Adipocyte (in vitro differentiated cells): ENCODE measurements around the gene ADAP2.
"Not testable (repeated sequence)": the region's sequence is repeated elsewhere in the genome, so short reads cannot be mapped to it uniquely, and the experiment has no call there.

Source experiments
- DNase-seq: peaks from one replicate; pipeline ENCODE4 v3.0.0-alpha.2; 2015; ENCODE audit warnings: low read depth
- H3K27me3 ChIP-seq: replicated peaks from 2 replicates; pipeline ENCODE4 v1.7.0; 2013; ENCODE audit warnings: mild to moderate bottlenecking, low read length, moderate library complexity; ENCODE audit not compliant: control insufficient read depth, insufficient read depth
- H3K36me3 ChIP-seq: 2 replicates; pipeline ENCODE4 v1.7.0; 2013; ENCODE audit warnings: low read length, mild to moderate bottlenecking, moderate library complexity; ENCODE audit not compliant: control insufficient read depth, insufficient read depth, severe bottlenecking
- H3K4me1 ChIP-seq: 2 replicates; pipeline ENCODE4 v1.7.0; 2013; ENCODE audit warnings: mild to moderate bottlenecking, low read length, moderate library complexity; ENCODE audit not compliant: control insufficient read depth, insufficient read depth
- H3K4me3 ChIP-seq: 2 replicates; pipeline ENCODE4 v1.7.0; 2013; ENCODE audit warnings: mild to moderate bottlenecking, low read length, moderate library complexity
- H3K9ac ChIP-seq: 2 replicates; pipeline ENCODE4 v1.7.0; 2013; ENCODE audit warnings: mild to moderate bottlenecking, low read length, moderate library complexity
- H3K9me3 ChIP-seq: 2 replicates; pipeline ENCODE4 v1.7.0; 2013; ENCODE audit warnings: mild to moderate bottlenecking, low read length, moderate library complexity; ENCODE audit not compliant: control insufficient read depth

The ADAP2 gene

DNA sequence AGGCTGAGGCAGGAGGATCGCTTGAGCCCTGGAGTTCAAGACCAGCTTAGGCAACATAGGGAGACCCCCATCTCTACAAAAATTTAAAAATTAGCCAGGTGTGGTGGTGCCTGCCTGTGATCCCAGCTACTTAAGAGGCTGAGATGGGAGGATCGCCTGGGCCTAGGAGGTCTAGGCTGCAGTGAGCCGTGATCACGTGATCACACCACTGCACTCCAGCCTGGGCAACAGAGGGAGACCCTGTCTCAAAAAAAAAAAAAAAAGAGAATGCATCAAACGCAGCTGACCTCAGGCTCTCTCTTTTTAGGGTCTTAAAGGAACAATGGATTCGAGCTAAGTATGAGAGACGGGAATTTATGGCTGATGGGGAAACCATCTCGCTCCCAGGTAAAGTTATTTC is 9.8 kb downstream of the ADAP2 start:
- not testable (repeated sequence) for H3K4me3 ChIP-seq, H3K9ac ChIP-seq, H3K4me1 ChIP-seq, H3K9me3 ChIP-seq, DNase-seq, H3K36me3 ChIP-seq
- H3K27me3 ChIP-seq: peaks cover 10% of the 10 kb centered on the region

DNA sequence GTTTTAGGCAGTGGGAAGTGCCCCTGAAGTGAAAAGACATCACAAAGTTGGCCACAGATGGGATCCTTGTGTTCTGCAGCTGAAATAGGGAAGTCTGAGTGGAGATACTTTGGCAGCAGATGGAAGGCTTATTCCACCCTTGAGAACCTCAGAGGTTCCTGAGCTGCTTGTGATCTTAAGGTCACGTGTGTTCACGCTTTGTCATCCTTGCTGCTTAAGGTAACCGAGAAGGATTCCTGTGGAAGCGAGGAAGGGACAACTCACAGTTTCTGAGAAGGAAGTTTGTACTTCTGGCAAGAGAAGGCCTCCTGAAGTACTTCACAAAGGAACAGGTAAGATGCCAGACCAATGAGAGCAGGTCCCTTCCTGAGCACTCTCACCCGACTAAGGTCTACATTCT is 12.2 kb downstream of the ADAP2 start:
- Histone ChIP-seq H3K36me3 (no peaks in the 10 kb centered on the region), H3K9ac (no peak overlapping the region), H3K27me3 (peaks cover 10% of the 10 kb centered on the region), H3K4me1 (no peaks in the 10 kb centered on the region), H3K9me3 (no peaks in the 10 kb centered on the region), H3K4me3 (no peak overlapping the region)
- DNase-seq: no peak

DNA sequence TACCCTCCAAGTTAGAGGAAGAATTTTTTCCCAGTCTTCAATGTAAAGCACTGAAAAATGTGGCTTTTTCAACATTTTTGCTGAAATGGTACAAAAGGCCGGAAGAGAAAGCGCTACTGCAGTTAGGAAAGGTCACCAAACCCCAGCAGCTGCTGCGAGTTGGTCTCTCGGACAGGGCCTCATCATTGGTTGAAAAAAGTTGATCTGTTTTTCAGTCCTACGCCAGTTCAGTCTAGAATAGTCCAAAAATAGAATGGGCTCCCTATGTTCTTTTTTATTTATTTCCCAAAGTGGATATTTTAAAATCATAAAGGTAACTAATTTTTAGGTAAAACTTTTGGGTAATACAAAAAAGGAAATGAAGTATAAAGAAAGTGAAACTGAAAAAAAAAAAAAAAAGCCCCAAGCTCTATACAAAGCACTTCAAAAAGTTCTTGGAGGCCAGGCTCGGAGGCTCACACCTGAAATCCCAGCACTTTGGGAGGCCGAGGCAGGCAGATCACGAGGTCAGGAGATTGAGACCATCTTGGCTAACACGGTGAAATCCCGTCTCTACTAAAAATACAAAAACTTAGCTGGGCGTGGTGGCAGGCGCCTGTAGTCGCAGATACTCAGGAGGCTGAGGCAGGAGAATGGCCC is 17.4 kb downstream of the ADAP2 start:
- Histone ChIP-seq H3K36me3 (no peaks in the 10 kb centered on the region), H3K4me3 (no peak overlapping the region), H3K27me3 (no peaks in the 10 kb centered on the region), H3K4me1 (no peaks in the 10 kb centered on the region), H3K9me3 (no peaks in the 10 kb centered on the region), H3K9ac (no peak overlapping the region)
- no peak for DNase-seq

DNA sequence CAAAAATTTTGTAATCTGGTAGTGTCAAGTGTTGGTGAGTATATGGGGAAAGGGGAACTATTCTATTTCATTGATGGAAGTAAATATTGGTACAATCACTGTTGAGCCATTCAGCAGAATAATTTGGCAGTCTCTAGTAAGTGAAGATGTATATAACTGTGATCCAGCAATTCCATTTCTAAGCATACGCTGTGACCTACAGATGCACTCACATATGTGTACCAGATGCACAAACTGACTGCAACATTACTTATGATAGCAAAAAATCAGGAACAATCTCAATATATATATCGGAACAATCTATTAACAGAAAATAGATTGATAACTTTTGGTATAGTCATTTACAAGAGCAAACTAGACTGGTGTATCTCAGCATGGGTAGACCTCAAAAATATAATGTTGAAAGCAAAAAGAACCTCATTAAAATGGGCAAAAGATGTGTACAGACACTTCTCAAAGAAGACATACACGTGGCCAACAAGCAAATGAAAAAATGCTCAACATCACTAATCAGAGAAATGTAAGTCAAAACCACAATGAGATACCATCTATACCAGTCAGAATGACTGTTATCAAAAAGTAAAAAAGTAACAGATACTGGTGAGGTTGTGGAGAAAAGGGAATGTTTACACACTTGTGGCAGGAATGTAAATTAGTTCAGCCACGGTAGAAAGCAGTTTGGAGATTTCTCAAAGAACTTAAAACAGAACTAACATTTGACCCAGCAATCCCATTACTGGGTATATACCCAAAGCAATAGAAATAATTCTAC is 20.7 kb downstream of the ADAP2 start:
- H3K4me1 ChIP-seq: no peaks in the 10 kb centered on the region
- no peaks in the 10 kb centered on the region for H3K36me3 ChIP-seq
- DNase-seq: peak; percentile 26
- H3K9ac ChIP-seq: no peak overlapping the region
- no peaks in the 10 kb centered on the region for H3K9me3 ChIP-seq
- no peaks in the 10 kb centered on the region for H3K27me3 ChIP-seq
- no peak overlapping the region for H3K4me3 ChIP-seq

DNA sequence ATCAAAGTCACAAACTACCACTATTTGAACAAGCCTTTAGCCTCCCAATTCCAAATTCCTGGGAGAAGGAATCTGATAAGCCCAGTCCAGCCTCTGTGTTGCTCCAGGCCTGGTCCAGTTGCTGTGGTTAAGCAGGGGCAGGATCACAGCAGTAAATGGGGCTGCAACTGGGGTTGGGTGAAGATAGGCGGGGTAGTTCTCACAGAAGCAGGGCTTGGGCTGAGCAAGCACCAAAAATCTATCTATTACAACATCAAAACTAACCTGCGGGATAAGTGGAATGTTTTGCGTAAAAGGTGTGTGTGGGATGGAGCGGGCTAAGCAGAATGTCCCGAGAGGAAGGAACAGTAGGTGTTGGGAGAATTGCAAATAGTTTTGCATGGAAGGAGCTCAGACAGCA is 26.1 kb downstream of the ADAP2 start:
- no peak for DNase-seq
- no peak overlapping the region for H3K9ac ChIP-seq
- no peaks in the 10 kb centered on the region for H3K36me3 ChIP-seq
- H3K4me1 ChIP-seq: no peaks in the 10 kb centered on the region
- no peak overlapping the region for H3K4me3 ChIP-seq
- H3K9me3 ChIP-seq: no peaks in the 10 kb centered on the region
- H3K27me3 ChIP-seq: no peaks in the 10 kb centered on the region

DNA sequence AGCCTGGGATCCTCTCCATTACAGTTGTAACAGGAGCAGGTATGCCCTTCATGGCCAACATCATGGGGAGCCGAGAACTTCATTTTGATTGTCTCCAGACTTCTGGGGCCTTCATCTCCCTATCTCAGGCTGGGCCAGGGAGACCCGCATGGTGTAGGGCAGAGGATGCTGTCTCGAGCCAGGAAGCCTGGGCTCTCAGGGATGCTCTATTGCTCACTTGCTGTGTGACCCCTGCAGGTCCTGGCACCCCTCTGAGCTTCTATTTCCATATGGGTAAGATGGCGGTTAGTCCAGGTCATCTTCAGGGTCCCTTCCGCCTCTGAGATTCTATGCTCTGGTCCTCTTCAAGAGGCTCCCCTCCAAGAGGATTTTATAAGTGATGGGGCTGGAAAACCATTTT is 28.4 kb downstream of the ADAP2 start:
- Histone ChIP-seq H3K9me3 (no peaks in the 10 kb centered on the region), H3K9ac (no peak overlapping the region), H3K27me3 (no peaks in the 10 kb centered on the region), H3K36me3 (no peaks in the 10 kb centered on the region), H3K4me3 (no peak overlapping the region), H3K4me1 (no peaks in the 10 kb centered on the region)
- DNase-seq: no peak

DNA sequence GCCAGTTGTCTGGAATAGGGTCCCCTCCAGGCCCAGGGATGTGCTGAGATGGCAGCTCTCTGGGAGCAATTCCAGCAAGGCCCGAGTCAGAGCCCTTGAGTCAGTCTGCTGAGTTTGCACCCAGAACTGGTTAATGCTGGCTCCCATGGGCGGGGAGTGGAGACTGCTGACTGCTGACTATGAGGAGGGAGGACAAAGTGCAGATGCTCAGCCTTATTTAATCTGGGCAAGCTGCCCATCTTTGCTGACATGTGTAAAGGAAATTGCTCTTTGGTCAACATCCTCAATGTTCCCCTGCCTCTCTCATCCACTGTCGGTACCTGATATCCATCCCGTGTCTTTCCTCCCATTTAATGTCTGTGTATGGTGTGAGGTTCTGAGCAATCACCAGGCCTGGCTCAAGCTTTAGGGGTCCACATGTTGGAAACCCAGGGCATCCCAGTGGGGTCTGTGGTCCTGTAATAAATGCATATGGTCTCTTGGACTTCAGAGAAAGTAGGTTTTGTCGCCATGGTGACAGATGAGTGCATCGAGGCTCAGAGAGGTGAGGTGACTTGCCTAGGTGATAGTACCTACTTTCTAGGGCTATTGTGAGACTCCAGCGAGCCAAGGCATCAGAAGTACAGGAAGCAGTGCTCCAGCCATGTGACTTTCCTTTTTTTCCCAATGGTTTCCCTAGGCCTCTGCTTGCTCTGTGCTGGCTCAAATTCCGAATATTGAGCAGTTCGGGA is 29.1 kb downstream of the ADAP2 start:
- Histone ChIP-seq H3K9me3 (no peaks in the 10 kb centered on the region), H3K27me3 (no peaks in the 10 kb centered on the region), H3K36me3 (no peaks in the 10 kb centered on the region), H3K9ac (no peak overlapping the region), H3K4me1 (no peaks in the 10 kb centered on the region), H3K4me3 (no peak overlapping the region)
- DNase-seq: peak; percentile 65

DNA sequence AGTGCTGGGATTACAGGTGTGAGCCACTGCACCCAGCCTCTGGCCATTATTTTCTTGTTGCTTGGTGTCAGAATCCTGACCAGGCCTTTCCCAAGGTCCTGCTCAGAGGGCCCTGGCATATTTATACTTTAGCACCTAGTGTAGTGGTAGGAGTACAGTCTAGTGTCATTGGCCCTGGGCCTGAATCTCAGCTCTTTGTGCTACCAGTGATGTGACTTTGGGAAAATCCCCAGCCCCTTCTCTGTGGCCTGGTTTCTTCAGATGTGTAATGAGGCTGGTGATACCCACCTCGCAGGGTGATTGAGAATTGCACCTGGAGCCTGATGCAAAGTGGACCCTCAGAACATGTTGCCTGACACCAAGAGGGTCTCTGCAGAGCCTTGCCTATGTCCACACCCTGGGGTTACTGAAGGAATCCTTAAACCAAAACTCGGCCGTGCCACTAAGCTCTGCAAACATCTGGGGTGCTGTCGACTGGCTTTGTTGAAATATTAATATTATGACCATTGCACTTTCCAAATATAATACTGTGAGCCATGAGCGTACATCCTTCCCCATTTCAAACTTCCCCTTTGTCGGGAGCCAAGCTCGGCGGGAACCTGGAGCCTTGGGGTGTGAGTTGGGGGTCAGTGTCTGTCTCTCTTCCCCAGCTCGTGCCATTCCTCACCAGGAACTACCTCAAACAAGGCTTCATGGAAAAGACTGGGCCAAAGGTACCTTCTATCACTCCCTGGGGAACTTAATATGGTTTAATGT is 31.1 kb downstream of the ADAP2 start:
- no peak for DNase-seq
- Histone ChIP-seq H3K9ac (no peak overlapping the region), H3K9me3 (no peaks in the 10 kb centered on the region), H3K27me3 (no peaks in the 10 kb centered on the region), H3K4me3 (no peak overlapping the region), H3K36me3 (no peaks in the 10 kb centered on the region), H3K4me1 (peaks cover 7% of the 10 kb centered on the region)

DNA sequence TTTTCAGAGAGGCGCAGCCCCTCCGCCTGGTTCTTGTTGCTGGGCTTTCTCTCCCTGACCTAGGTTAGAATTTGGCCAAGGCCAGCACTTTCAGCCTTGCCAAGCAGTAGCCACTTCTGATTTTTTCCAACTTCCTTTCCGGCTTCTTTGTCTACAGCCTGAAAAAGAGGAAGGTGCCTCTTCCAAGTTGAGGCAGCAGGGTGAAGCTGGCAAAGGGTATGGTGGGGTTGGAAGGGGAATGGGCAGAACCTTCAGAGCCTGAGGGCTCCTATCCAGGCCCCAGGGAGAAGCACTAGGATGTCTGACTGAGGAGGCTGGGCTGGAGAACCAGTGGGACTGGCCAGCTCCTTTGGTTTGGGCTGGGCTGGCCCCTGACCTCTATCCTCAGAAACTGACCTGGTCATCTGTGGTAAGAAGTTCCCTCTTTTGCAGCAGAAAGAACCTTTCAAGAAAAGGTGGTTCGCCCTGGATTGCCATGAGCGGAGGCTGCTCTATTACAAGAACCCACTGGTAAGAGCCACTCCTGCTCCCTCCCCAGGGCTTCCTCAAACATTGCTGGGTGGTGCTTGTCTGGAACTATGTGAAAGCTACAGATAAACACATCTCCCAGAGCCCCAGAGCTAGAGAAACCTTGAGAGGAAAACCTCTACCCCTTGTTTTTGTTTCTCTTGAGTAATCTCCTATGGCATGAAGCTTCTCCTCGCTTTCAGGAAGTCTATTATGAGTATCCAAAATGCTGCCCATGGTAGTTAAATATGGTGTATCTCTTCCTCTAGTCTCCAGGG is 32.5 kb downstream of the ADAP2 start:
- Histone ChIP-seq H3K4me3 (no peak overlapping the region), H3K27me3 (no peaks in the 10 kb centered on the region), H3K4me1 (peaks cover 7% of the 10 kb centered on the region), H3K9ac (no peak overlapping the region), H3K36me3 (no peaks in the 10 kb centered on the region), H3K9me3 (no peaks in the 10 kb centered on the region)
- peak; percentile 21 for DNase-seq

DNA sequence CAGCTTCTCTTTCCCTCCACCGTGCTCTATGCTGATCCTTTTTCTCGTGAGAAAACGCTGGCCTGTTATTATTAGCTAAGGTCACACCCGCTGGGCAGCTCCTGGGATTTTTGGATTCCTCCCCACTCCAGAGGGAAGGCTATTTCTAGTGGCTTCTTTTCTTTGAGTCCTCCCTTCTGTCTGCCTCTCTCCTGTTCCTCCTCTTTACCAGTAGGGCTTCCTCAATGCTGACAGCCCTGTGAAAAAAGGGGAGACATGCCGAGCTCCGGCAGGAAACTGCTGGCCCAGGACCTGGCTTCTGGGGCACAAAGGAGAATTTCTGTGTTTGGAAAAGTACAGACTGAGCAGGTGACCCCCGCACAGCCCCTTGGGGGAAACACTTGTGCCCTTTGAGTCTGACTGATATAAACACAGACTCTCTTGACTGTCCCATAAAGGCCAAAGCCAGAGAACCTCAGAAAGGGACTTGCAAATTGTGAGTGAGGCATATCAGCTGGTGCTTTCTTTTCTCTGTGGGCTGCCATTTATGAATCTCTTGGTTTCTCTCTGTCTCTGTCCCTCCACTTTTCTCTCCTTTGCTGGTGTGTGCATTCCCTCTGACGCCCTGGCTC is 35.1 kb downstream of the ADAP2 start:
- DNase-seq: no peak
- Histone ChIP-seq H3K9me3 (no peaks in the 10 kb centered on the region), H3K4me1 (peaks cover 10% of the 10 kb centered on the region), H3K36me3 (no peaks in the 10 kb centered on the region), H3K4me3 (no peak overlapping the region), H3K27me3 (no peaks in the 10 kb centered on the region), H3K9ac (peak overlapping the region; percentile 0)
